Naive thymus-derived CD8-positive, alpha-beta T cell (primary cell): ENCODE data around the gene ABL2. TPM values are rescaled to one million over a fixed set of nuclear protein-coding genes. Genes with fewer than 3 reads are reported as not detected.
"Not testable (repeated sequence)": the region's sequence is repeated elsewhere in the genome, so short reads cannot be mapped to it uniquely, and the experiment has no call there.

Experiments used
- ATAC-seq, 2 donors: fragments of 150-1000 bp; cut with Tn5 transposase in 1 of 2; sonication (Bioruptor Pico), chemical (Tn5 transposase) in 1 of 2; 1 replicate in 1 of 2; 2 replicates in 1 of 2; pipeline ENCODE4 v1.10.0; 2021; ENCODE audit warnings: mild to moderate bottlenecking in 2 of 2, moderate library complexity in 2 of 2
- POLR2A ChIA-PET: fragments of 350-600 bp; sonication (Branson Sonifier 250); formaldehyde crosslinking; loops from one replicate; lab custom pipeline; 2021; ENCODE audit warnings: antibody characterized with exemption; lab: Charles Lee
- DNase-seq, 10 donors: peaks; one replicate each; pipeline versions ENCODE4 v3.0.0 to v3.0.0-alpha.2; 2020 to 2022
- H3K27ac Mint-ChIP-seq, 10 donors: one replicate each; pipeline ENCODE4 v1.8.0; 2020 to 2022; ENCODE audit warnings: mild to moderate bottlenecking in 10 of 10, mixed read lengths in 10 of 10, moderate library complexity in 4 of 10, inconsistent platforms in 1 of 10
- H3K27me3 Mint-ChIP-seq, 5 donors: one replicate each; pipeline ENCODE4 v1.8.0; 2021 to 2022; ENCODE audit warnings: mixed read lengths in 5 of 5
- H3K36me3 Mint-ChIP-seq, 3 donors: one replicate each; pipeline ENCODE4 v1.8.0; 2020 to 2022; ENCODE audit warnings: mixed read lengths in 3 of 3, mild to moderate bottlenecking in 2 of 3, inconsistent platforms in 1 of 3
- H3K4me1 Mint-ChIP-seq, 4 donors: one replicate each; pipeline ENCODE4 v1.8.0; 2021 to 2022; ENCODE audit warnings: mixed read lengths in 4 of 4
- H3K4me3 Mint-ChIP-seq, 10 donors: one replicate each; pipeline ENCODE4 v1.8.0; 2020 to 2022; ENCODE audit warnings: mild to moderate bottlenecking in 10 of 10, mixed read lengths in 10 of 10, moderate library complexity in 6 of 10, inconsistent platforms in 1 of 10
- H3K9me3 Mint-ChIP-seq, 9 donors: one replicate each; pipeline ENCODE4 v1.8.0; 2020 to 2022; ENCODE audit warnings: mixed read lengths in 9 of 9, mild to moderate bottlenecking in 3 of 9, inconsistent platforms in 1 of 9, moderate library complexity in 1 of 9
- polyA plus RNA-seq, 3 donors: library from polyadenylated mRNA; unstranded; fragments of 300-500 nt; fragmentation: Illumina TruSeq; gene quantifications; one replicate each; pipeline ENCODE4 v1.2.3, GENCODE V29; 2021
- total RNA-seq, 8 experiments: library from RNA in 2 of 8; stranded (reverse) in 2 of 8; gene quantifications; one replicate each; pipeline ENCODE4 v1.2.3 and lab custom pipeline; 2021 to 2026

Gene ABL2
- total and polyA plus RNA-seq, 5 experiments from 2014 or later, result 0.45 to 19.3 (median 2.2) TPM

DNA sequence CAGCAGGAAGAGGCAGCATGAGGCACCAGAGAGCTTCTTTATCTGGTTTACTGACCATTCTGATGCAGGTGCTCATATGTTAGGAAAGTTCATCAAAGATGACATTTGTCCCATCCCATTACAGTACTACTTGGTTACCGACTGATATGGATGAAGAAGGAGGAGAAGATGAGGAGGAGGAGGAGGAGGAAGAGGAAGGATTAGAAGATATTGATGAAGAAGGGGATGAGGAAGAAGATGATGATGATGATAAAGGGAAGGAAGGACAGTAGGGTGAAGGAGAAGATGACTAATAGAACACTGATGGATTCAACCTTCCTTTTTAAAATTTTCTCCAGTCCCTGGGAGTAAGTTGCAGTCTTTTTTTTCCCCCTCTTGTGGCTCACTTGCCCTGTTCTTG is 45.1 kb downstream of the ABL2 start:
- Mint-ChIP-seq H3K27me3 (no peaks in the 10 kb centered on the region), H3K27ac (peak overlapping the region in 2 of 10 donors; percentile 17 to 24), H3K36me3 (peaks cover 0 to 7% (median 2%) of the 10 kb centered on the region in 3 donors), H3K4me3 (no peak overlapping the region), H3K9me3 (no peaks in the 10 kb centered on the region), H3K4me1 (peaks cover 6 to 28% (median 23%) of the 10 kb centered on the region in 4 donors)
- ATAC-seq, result no peak
- no peak for DNase-seq
- POLR2A ChIA-PET, result no interaction called here

DNA sequence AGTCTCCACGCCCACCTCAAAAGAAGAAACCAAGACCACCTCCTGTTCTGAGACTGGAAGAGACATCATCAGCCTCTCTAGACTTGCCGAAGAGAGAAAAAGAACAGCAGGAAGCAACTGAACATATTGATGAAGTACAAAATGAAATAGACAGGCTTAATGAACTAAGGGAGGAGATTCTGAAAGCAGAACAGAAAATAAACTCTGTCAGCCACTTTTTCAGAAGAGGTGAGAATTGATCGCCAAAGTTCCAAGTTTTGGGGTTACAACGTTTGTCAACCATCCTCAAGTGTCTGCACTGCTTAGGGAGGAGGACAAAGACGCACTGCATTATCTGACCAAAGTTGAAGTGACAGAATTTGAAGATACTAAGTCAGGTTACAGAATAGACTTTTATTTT is 45.6 kb downstream of the ABL2 start:
- ATAC-seq, result no peak
- DNase-seq, result no peak
- Mint-ChIP-seq H3K27ac (peak overlapping the region in 1 of 10 donors; percentile 79), H3K4me1 (peaks cover 6 to 28% (median 22%) of the 10 kb centered on the region in 4 donors), H3K36me3 (peaks cover 0 to 3% (median 0%) of the 10 kb centered on the region in 3 donors), H3K27me3 (no peaks in the 10 kb centered on the region), H3K9me3 (no peaks in the 10 kb centered on the region), H3K4me3 (no peak overlapping the region)
- POLR2A ChIA-PET, result no interaction called here

DNA sequence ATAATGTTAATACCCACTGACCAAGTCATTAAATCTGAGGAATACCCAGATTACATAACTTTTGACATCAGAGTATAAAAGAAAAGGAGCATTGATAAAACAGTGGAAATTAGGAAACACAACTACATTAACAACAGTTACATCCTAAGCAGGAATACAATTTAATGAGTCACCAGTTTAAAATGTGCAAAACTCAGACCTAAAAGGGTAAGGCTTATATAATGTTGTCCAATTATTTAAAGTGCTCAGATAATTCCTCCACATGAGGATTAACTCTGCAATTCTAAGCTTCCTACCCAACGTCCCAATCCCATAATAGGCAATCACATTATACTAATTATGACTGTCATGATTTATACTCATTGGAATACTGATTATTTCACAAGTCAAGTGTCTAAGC is 50.5 kb downstream of the ABL2 start:
- no peaks in the 10 kb centered on the region for H3K9me3 Mint-ChIP-seq
- peaks cover 8 to 25% (median 18%) of the 10 kb centered on the region in 4 donors for H3K4me1 Mint-ChIP-seq
- ATAC-seq, result no peak
- POLR2A ChIA-PET, result no interaction called here
- H3K27me3 Mint-ChIP-seq, result no peaks in the 10 kb centered on the region
- no peak overlapping the region for H3K27ac Mint-ChIP-seq
- no peaks in the 10 kb centered on the region for H3K36me3 Mint-ChIP-seq
- DNase-seq, result no peak
- H3K4me3 Mint-ChIP-seq, result no peak overlapping the region

DNA sequence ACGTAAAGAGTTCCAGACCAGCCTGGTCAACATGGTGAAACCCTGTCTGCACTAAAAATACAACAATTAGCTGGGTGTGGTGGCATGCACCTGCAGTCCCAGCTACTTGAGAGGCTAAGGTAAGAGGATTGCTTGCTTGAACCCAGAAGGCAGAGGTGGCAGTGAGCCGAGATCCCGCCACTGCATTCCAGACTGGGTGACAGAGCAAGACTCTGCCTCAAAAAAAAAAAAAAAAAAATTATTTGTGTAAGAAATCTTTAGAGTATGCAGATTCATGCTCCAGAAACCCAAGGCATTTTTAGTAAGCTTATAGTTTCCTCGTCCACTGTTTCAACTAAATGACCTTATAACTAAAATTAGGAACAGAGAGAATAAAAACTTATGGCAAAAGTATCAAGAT is 51.3 kb downstream of the ABL2 start:
- ATAC-seq, result no peak
- Mint-ChIP-seq H3K27ac (no peak overlapping the region), H3K27me3 (no peaks in the 10 kb centered on the region), H3K4me3 (no peak overlapping the region), H3K36me3 (no peaks in the 10 kb centered on the region), H3K4me1 (peaks cover 5 to 22% (median 18%) of the 10 kb centered on the region in 4 donors), H3K9me3 (no peaks in the 10 kb centered on the region)
- POLR2A ChIA-PET, result no interaction called here
- DNase-seq, result no peak

DNA sequence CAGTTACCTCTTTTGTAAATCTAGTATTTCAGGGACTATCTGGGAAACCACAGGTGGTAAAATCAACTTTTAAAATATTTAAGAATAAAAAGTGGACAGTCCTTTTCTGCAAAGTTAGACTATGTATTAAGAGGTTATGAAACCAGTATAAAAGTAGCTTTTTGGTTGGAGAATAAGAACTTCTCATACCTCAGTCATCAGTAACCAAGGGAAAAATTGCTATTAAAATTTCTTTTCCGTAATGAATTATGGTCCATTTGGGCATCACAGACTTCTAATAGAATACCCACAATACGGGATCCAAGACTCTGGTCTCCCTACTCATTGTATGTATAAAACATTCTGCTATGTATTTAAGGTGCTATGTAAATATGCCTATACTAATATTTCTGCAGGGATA is 51.9 kb downstream of the ABL2 start:
- peaks cover 5 to 22% (median 18%) of the 10 kb centered on the region in 4 donors for H3K4me1 Mint-ChIP-seq
- no peaks in the 10 kb centered on the region for H3K9me3 Mint-ChIP-seq
- no peak overlapping the region for H3K27ac Mint-ChIP-seq
- DNase-seq (no peak), ATAC-seq (no peak)
- no peaks in the 10 kb centered on the region for H3K27me3 Mint-ChIP-seq
- H3K36me3 Mint-ChIP-seq, result peaks cover 0 to 5% (median 0%) of the 10 kb centered on the region in 3 donors
- POLR2A ChIA-PET, result no interaction called here
- H3K4me3 Mint-ChIP-seq, result no peak overlapping the region

DNA sequence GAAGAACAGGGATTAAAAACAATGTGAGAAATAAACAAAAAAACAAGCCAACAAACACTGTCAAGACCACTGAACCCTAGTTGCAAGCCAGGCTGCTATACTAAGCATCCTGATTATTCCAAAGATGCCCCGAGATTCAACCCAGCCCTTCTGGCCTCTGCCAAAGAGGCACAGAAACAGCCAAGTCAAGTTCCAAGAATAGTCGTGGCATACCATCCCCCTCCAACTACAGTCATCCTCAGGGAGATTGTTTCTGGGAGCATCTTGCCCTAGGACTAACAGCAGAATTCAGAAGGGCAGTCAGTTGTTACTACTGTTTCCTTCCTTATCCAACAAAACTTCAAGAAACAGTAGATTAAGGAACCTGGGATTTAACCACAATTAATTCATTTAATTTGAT is 52.3 kb downstream of the ABL2 start:
- POLR2A ChIA-PET, result no interaction called here
- H3K4me3 Mint-ChIP-seq, result no peak overlapping the region
- DNase-seq (no peak), ATAC-seq (no peak)
- no peak overlapping the region for H3K27ac Mint-ChIP-seq
- no peaks in the 10 kb centered on the region for H3K9me3 Mint-ChIP-seq
- peaks cover 0 to 5% (median 0%) of the 10 kb centered on the region in 3 donors for H3K36me3 Mint-ChIP-seq
- no peaks in the 10 kb centered on the region for H3K27me3 Mint-ChIP-seq
- peaks cover 4 to 24% (median 18%) of the 10 kb centered on the region in 4 donors for H3K4me1 Mint-ChIP-seq

DNA sequence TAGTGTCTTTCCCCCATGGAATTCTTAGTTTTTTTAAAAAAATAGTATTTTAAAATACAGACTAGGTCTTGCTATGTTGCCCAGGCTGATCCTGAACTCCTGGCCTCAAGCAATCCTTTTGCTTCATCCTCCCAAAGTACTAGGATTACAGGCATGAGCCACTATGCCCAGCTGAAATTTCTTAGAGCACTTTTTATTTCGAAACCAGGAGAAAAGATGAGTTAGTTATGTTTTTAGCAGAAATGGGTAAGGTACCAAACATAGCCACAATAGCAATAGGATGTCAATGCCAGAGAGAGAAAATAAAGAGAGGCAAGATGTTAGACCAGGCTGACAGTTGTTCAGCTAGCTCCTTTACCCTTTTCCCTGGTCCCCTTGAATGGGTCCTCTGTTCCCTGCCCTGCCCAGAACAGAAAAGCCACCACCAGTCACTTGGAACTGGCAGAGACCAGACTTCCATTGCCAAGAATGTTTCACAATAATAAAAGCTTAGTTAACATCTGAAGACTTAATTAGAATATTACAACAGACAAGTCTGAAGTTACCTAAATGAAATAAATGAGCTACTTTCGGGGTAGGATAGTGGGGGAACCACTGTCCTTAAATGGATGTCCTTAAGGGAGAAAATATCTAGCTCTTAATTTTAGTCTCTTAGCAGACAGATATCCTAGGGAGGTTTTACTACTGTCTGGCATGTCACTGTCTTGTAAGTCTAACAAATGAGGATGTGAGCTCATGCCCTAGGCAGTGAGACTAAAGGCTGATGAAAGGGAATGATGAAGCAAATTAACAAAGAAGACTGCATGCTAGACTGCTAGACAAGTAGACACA is 54.3 kb downstream of the ABL2 start:
- no peaks in the 10 kb centered on the region for H3K9me3 Mint-ChIP-seq
- POLR2A ChIA-PET, result interaction anchor here (0.7 kb wide), 1 partner anchor 117 kb away, joined by 6 read pairs; no protein-coding TSS in a partner anchor
- peaks cover 3 to 14% (median 8%) of the 10 kb centered on the region in 4 donors for H3K4me1 Mint-ChIP-seq
- DNase-seq, result no peak
- H3K27me3 Mint-ChIP-seq, result no peaks in the 10 kb centered on the region
- peaks cover 0 to 5% (median 0%) of the 10 kb centered on the region in 3 donors for H3K36me3 Mint-ChIP-seq
- H3K27ac Mint-ChIP-seq, result peak overlapping the region in 2 of 10 donors; percentile 4 to 38
- ATAC-seq, result no peak
- no peak overlapping the region for H3K4me3 Mint-ChIP-seq

DNA sequence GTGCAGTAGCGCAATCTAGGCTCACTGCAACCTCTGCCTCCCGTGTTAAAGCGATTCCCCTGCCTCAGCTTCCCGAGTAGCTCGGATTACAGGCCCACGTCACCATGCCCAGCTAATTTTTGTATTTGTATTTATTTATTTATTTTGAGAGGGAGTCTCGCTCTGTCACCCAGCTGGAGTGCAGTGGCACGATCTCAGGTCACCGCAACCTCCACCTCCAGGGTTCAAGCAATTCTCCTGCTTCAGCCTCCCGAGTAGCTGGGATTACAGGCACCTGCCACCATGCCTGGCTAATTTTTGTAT is 59.1 kb downstream of the ABL2 start:
- H3K4me3 Mint-ChIP-seq, DNase-seq, H3K27me3 Mint-ChIP-seq, ATAC-seq, POLR2A ChIA-PET, H3K27ac Mint-ChIP-seq, H3K9me3 Mint-ChIP-seq, H3K36me3 Mint-ChIP-seq: not testable (repeated sequence)
- H3K4me1 Mint-ChIP-seq, result peaks cover 7 to 37% (median 16%) of the 10 kb centered on the region in 4 donors

DNA sequence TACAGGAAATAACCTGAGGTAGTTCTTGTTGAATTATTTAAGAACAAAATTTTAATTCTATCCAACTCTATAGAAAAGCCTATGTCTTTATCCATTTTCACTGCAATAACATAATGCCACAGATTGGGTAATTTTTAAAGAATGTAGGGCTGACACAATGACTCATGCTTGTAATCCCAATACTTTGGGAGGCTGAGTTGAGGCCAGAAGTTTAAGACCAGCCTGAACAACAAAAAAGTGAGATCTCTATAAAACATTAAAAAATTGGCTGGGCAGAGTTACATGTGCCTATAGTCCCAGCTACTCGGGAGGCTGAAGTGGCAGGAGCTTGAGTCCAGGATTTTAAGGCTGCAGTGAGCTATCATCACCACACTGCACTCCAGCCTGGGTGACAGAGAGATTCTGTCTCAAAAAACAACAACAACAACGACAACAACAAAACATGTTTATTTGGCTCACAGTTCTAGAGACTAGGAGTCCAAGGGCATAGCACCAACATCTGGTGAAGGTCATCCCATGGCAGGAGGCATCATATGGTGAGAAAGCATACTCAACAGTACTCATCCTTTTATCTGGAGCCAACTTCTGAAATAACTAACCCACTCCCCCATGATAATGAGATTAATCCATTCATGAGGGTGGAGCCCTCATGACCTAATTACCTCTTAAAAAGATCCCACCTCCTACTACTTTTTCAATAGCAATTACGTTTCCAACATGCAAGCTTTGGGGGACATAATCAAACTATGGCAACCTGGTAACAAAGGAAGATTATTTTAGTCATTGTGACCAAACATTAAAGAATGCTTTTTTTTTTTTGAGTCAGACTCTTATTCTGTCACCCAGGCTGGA is 59.6 kb downstream of the ABL2 start:
- Mint-ChIP-seq H3K4me1 (peaks cover 9 to 36% (median 14%) of the 10 kb centered on the region in 4 donors), H3K9me3 (no peaks in the 10 kb centered on the region), H3K36me3 (peaks cover 0 to 9% (median 0%) of the 10 kb centered on the region in 3 donors), H3K4me3 (no peak overlapping the region), H3K27ac (peak overlapping the region in 1 of 10 donors; percentile 13), H3K27me3 (no peaks in the 10 kb centered on the region)
- DNase-seq (no peak), ATAC-seq (no peak)
- POLR2A ChIA-PET, result no interaction called here

DNA sequence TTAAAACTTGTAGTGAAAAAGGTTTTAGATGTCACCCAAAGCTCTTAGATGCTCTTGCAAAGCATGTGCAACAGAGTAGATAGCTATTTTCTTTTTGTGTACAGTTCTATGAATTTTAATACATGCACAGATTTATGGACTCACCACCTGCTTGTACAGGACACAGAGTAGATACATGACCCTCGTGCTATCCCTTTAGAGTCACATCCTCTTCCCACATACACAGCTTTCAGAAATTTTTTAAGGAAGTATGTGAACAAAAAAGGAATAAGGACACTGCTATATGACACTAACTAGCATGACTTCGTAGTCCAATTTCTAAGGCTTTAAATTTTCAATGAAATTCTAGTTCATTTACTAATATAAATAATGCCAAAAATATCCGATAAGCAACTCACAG is 60.9 kb downstream of the ABL2 start:
- Mint-ChIP-seq H3K9me3 (no peaks in the 10 kb centered on the region), H3K27ac (peak overlapping the region in 1 of 10 donors; percentile 77), H3K27me3 (no peaks in the 10 kb centered on the region), H3K4me1 (peaks cover 9 to 41% (median 16%) of the 10 kb centered on the region in 4 donors), H3K4me3 (no peak overlapping the region), H3K36me3 (peaks cover 0 to 11% (median 3%) of the 10 kb centered on the region in 3 donors)
- ATAC-seq (no peak), DNase-seq (no peak)
- POLR2A ChIA-PET, result no interaction called here

DNA sequence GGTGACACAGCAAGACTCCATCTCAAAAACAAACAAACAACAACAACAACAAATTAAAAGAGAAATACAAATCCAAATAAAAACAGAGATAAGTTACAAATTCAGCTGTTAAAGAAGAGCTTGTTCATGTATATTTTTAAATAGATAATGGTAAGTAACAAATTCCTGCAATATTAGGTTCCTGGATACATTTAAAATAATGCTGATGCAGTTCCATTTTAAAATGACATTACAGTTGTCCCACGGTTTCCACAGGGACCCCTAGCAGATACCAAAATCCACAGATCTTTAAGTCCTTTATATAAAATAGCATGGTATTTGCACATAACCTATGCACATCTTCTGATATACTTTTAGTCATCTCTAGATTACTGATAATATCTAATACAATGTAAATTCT is 61.5 kb downstream of the ABL2 start:
- H3K27me3 Mint-ChIP-seq, result no peaks in the 10 kb centered on the region
- ATAC-seq (no peak), DNase-seq (no peak)
- peaks cover 0 to 9% (median 3%) of the 10 kb centered on the region in 3 donors for H3K36me3 Mint-ChIP-seq
- peaks cover 9 to 42% (median 17%) of the 10 kb centered on the region in 4 donors for H3K4me1 Mint-ChIP-seq
- H3K9me3 Mint-ChIP-seq, result no peaks in the 10 kb centered on the region
- H3K27ac Mint-ChIP-seq, result no peak overlapping the region
- POLR2A ChIA-PET, result no interaction called here
- no peak overlapping the region for H3K4me3 Mint-ChIP-seq

DNA sequence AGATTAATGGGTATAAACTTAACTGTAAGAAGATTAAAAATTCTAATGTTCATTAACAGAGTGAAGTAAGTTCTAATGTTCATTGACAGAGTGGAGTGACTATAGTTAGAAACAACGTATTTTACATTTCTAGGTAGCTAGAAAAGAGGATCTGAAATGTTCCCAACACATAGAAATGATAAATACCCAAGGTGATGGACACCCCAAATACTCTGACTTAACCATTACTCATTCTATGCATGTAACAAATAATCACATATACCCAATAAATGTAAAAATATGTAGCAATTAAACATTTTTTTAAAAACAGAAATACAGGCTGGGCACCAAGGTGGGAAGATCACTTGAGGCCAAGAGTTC is 62.1 kb downstream of the ABL2 start:
- Mint-ChIP-seq H3K27me3 (no peaks in the 10 kb centered on the region), H3K9me3 (no peaks in the 10 kb centered on the region), H3K4me3 (no peak overlapping the region), H3K27ac (no peak overlapping the region), H3K36me3 (peaks cover 0 to 10% (median 3%) of the 10 kb centered on the region in 3 donors), H3K4me1 (peaks cover 9 to 41% (median 18%) of the 10 kb centered on the region in 4 donors)
- POLR2A ChIA-PET, result no interaction called here
- ATAC-seq (no peak), DNase-seq (no peak)
